ENCODE results near the gene MTCL1.
A peak's percentile ranks its signal among the peaks of the same experiment; 100 is the strongest.

Gene MTCL1

GRCh38 chr18:8842506-8842905 is 137.2 kb downstream of the MTCL1 start:
- no peak for DNase-seq

GRCh38 chr18:8843005-8843404 is 137.6 kb downstream of the MTCL1 start:
- no peak for DNase-seq

GRCh38 chr18:8844721-8845148 is 139.4 kb downstream of the MTCL1 start:
- DNase-seq = peak; percentile 79

DNA sequence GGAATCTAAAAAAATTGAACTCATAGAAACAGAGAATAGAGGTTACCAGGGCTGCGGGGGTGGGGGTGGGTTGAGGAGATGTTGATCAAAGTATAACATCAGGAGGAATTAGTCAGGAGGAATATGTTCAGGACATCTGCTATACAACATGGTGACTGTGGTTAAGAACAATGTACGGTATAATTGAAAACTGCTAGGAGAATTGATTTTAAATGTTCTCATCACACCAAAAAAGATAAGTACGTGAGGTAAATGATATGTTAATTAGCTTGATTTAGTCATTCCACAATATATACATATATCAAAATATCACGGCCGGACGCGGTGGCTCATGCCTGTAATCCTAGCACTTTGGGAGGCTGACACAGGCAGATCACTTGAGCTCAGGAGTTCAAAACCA is 140.2 kb downstream of the MTCL1 start:
- peak; percentile 58 for DNase-seq

GRCh38 chr18:8847066-8847755 is 141.9 kb downstream of the MTCL1 start:
- DNase-seq = peak; percentile 56

DNA sequence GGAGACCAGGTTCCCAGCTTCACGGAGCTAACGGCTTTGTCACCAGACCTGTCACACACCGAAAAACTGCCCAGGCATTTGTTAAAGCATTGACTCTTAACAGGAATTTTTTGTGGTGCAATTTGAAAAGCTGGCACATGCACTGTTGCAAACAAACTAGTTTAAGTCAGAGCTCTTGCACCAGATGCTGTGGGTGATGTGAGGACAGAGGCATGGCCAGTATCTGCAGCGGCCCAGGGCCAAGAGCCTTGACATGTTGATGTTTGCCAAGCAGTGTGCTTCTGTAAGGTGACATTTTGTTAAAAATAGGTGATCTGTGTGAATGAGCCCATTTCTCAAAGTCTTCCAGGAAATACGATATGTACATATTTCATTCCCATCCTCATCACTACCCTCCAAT is 142.5 kb downstream of the MTCL1 start:
- peak; percentile 28 for DNase-seq

DNA sequence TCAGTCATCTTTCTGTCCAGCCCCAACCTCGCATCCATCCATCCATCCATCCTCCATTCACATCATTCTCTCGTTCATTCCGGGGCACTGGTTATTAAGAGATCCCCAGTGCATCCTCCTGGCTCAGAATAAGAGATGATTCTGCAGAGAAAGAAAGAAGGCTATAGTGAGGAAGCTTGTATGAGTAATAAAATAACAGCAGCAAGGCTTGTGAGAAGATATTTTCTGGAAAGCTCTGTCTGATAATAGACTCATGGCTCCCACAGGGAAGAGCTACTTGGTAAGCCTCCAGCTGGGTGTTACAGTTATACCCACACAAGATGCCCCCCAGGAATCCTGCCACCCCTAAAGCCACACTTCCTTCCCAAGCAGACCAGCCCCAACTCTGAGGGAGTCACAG is 143.2 kb downstream of the MTCL1 start:
- DNase-seq = no peak

DNA sequence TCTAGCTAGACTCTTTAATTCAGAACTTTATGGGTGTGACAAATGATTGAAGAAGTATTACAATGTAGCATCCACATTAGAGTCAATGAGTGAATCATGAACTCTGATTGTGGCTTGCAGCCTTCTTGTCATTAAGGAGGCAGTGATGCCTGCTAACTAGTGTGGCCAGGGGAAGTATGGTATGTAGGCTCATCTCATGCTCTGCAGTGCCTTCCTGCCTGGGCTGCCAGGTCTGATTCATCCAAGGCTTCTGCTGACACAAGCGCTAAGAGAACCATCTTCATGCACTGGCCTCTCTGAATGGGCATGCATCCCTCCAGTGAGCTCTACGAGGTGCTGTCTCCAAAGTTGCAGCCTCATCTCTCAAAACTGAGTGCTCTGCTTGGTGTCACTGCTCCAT is 144.3 kb downstream of the MTCL1 start:
- peak; percentile 44 for DNase-seq

GRCh38 chr18:8851659-8852058 is 146.3 kb downstream of the MTCL1 start:
- DNase-seq = no peak

- no peak for DNase-seq
Measured at GRCh38 chr18:8854550-8854949, 149.2 kb downstream of the MTCL1 start.

GRCh38 chr18:8854962-8855361 is 149.6 kb downstream of the MTCL1 start:
- DNase-seq = no peak

DNA sequence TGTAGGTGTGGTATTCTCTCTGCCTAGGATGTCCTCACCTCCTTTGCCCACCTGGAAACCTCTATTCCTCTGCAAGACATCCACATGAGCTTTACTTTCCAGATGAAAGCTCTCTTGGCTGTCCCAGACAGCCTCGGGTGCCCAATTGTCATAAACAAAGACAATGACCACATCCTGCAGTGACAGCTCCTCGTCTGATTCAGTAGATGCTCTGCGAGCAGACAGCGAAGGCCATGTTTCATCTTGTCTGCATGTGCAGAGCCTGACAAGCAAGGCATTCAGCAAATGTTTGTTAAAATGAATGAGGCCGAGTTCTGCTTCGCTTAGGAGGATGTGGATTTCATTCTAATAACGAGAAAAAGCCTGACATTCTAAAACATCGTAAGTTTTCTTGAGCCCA is 150.9 kb downstream of the MTCL1 start:
- no peak for DNase-seq

DNA sequence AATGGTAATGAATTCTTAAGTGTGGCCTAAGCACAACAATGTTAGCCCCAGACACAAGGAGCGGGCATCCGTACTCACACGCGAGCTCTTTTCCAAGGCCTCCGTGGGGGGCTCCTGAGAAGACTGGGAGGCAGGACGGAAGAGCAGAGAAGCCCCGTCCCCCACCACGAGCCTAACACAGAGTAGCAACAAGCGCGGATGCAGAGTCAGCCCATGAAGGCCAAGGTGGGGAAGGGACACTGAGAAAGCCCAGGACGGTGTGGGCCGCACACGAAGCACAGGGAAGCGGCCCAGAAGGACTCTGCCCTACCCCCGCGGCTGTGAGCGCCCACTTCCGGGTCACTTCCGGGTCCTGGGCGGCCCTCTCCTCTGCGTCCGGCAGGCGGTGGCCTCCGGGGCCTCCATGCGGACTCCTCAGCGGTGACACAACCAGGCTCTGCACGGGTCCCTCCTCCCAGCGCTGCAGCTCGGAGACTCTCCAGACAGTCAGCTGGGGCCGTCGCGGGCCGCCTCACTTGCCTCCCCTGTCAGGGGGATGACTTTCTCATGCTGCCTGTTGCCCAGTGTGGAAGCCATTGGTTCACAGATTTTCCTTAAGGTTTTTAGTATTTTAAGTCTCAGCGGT is 151.5 kb downstream of the MTCL1 start:
- DNase-seq = no peak

DNA sequence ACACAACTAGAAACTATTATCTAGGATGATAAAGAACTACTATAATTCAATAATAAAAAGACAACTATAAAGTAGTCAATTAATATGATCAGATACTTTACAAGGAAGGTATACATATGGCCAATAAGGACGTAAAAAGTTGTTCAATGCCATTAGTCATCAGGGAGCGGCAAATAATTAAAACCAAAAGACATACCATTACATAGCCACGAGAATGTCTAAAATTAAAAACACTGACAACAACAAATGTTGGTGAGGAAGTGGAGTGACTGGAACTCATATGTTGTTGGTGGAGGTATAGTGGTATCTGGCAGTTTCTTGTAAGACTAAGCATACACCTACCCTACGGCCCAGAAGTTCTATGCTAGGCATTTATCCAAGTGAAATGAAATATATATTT is 152.4 kb downstream of the MTCL1 start:
- DNase-seq = no peak

DNA sequence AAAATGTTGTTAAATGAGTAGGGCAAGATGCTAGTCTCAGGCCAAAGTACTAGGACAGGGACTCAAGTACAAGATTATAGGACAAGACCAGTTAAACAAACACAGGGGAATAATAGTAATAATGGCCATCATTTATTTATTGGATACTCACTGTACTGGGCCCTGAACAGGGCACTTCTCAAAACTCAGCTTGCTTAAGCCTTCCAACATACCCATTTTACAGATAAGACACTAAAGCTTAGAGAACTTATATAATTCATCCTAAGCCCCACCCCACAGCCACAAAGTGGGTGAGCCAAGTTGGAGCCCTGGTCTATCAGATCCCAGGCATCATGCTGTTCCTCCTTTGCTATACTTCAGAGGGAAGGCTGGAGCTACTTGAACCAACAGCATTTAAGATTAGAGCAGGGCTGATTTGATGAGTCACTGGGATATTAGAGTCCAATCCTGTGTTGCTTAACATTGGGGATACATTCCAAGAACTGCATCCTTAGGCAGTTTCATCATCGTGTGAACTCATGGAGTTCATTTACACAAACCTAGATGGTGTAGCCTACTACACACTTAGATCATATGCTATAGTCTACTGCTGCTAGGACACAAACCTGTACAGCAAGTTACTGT is 153.6 kb downstream of the MTCL1 start:
- peak; percentile 97 for DNase-seq

GRCh38 chr18:8860845-8861642 is 155.7 kb downstream of the MTCL1 start:
- DNase-seq = no peak

- DNase-seq = no peak
Measured at GRCh38 chr18:8863427-8863826, 158.1 kb downstream of the MTCL1 start.

GRCh38 chr18:8865934-8866333 is 160.6 kb downstream of the MTCL1 start:
- DNase-seq = no peak

- DNase-seq = no peak
Measured at GRCh38 chr18:8866679-8867078, 161.3 kb downstream of the MTCL1 start.

DNA sequence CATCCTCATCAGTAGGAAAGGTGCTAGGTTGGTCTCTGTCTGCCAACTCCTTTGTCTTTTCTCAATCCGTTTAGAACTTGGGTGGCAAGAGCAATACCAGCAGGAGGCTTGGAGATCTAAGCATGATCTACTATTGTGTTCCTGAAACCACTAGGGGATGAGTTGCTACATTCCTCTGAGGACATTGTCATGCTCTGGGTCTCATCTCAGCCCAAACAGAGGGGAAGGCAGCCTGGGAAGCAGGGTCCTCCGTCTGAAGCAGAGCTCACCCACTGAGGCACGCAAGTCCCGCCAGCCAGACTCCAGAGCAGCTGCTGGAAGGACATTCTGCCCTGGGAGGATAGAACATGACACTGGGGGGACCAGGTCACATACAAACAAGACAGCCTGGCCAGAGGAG is 162.9 kb downstream of the MTCL1 start:
- DNase-seq = no peak

GRCh38 chr18:8868779-8869415 is 163.5 kb downstream of the MTCL1 start:
- DNase-seq = no peak

DNA sequence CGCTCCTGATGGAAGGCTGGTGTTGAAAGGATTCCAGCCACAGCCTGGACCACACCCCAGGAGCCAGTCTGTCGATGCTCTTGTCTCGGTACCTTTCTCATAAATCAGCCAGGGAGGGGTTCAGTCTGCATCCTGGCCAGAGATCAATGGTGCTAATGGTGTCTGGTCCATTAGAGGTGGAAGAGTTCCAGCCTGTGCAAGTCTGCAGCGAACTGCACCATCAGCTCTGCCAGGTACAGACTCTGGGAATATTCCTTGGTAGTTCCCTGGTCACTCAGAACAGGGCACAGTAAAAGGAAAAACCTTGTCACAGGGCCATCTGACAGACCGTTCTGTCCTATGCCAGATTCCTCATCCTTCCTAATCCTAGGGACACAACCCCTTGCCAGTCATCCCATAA is 164.3 kb downstream of the MTCL1 start:
- no peak for DNase-seq

- DNase-seq = no peak
Measured at GRCh38 chr18:8870528-8870927, 165.2 kb downstream of the MTCL1 start.

Data from fibroblast of upper back skin (primary cell).